Central memory CD8-positive, alpha-beta T cell (primary cell): ENCODE results near the gene SGSH.
A peak's percentile ranks its signal among the peaks of the same experiment; 100 is the strongest.
"Not testable (repeated sequence)": the region's sequence is repeated elsewhere in the genome, so short reads cannot be mapped to it uniquely, and the experiment has no call there.

Experiments used
- ATAC-seq: fragments of 150-1000 bp; cut with Tn5 transposase; replicated peaks from 2 replicates; pipeline ENCODE4 v1.10.0; 2022; ENCODE audit warnings: mild to moderate bottlenecking, moderate FRiP score, moderate number of reproducible peaks; ENCODE audit not compliant: poor library complexity, severe bottlenecking; ENCODE audit errors: extremely low read depth
- DNase-seq, 2 donors: peaks; one replicate each; pipeline ENCODE4 v3.0.0; 2021; ENCODE audit warnings: low spot score in 2 of 2
- H3K27ac Mint-ChIP-seq: one replicate; pipeline ENCODE4 v1.8.0; 2022; ENCODE audit warnings: low read depth, mild to moderate bottlenecking, moderate library complexity, mixed read lengths
- H3K27me3 Mint-ChIP-seq: one replicate; pipeline ENCODE4 v1.8.0; 2022; ENCODE audit warnings: mixed read lengths
- H3K36me3 Mint-ChIP-seq: one replicate; pipeline ENCODE4 v1.8.0; 2022; ENCODE audit warnings: mild to moderate bottlenecking, moderate library complexity, mixed read lengths; ENCODE audit not compliant: insufficient read depth
- H3K4me1 Mint-ChIP-seq: one replicate; pipeline ENCODE4 v1.8.0; 2022; ENCODE audit warnings: mixed read lengths
- H3K4me3 Mint-ChIP-seq: one replicate; pipeline ENCODE4 v1.8.0; 2022; ENCODE audit warnings: mild to moderate bottlenecking, moderate library complexity, mixed read lengths
- H3K9me3 Mint-ChIP-seq: one replicate; pipeline ENCODE4 v1.8.0; 2022; ENCODE audit warnings: mixed read lengths

Gene SGSH

DNA sequence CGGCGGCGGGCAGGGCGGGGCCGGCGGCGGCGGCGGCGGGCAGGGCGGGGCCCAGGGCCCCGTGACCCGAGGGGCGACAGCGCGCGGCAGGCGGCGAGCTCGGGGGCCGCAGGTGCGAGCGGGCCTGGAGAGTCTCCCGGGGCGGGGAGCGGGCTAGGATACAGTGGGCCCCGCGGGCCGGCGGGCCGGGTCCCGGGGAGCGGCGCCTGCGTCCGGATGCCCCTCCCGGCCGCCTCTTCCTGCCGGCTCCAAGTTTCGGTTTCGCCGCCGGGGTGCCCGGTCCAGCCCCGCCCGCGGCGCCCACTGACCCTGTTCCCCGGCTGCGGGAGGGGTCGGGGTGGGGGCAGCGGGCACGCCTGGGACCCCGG is 40.6 kb upstream of the SGSH start, which contains the start of gene RNF213:
RNF213 (plus strand) TSS at position 62 of the 368 bp plus-strand sequence. CDS start 2,830 bp downstream, outside the sequence.
- peaks cover 29% of the 10 kb centered on the region for H3K36me3 Mint-ChIP-seq
- peak within 1 kb of the TSS; percentile 94 for H3K4me3 Mint-ChIP-seq
- peak; percentile 10 for ATAC-seq
- no peaks in the 10 kb centered on the region for H3K27me3 Mint-ChIP-seq
- H3K9me3 Mint-ChIP-seq, result no peaks in the 10 kb centered on the region
- DNase-seq, result peak; percentile 26 to 33
- peak within 1 kb of the TSS; percentile 92 for H3K27ac Mint-ChIP-seq
- peaks cover 56% of the 10 kb centered on the region for H3K4me1 Mint-ChIP-seq

DNA sequence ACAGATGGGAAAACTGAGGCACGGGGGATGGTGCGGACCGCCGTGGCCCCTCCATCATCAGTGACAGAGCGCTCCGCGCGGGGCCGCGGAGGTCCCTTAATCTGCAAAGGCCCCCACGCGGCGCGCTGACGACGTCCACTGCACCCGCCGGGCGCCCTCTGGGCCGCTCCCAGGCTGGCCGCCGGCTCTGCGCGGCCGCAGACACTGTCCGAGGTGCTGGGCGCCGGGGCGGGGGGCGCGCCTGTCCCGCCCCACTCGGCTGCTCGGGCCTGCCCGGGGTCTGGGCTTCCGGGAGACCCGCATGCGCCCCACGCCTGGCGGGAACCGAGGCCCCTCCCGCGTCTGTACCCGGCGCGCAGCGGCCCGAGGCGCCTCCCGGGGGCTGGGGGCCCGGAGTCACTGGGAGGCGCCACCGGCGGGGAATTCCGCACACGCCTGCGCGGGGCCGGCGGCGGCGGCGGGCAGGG is 40.0 kb upstream of the SGSH start:
- H3K27ac Mint-ChIP-seq, result peak overlapping the region; percentile 92
- peaks cover 23% of the 10 kb centered on the region for H3K36me3 Mint-ChIP-seq
- H3K27me3 Mint-ChIP-seq, result no peaks in the 10 kb centered on the region
- peak overlapping the region; percentile 91 for H3K4me3 Mint-ChIP-seq
- peaks cover 57% of the 10 kb centered on the region for H3K4me1 Mint-ChIP-seq
- peak; percentile 54 to 57 for DNase-seq
- peak; percentile 57 for ATAC-seq
- H3K9me3 Mint-ChIP-seq, result no peaks in the 10 kb centered on the region

DNA sequence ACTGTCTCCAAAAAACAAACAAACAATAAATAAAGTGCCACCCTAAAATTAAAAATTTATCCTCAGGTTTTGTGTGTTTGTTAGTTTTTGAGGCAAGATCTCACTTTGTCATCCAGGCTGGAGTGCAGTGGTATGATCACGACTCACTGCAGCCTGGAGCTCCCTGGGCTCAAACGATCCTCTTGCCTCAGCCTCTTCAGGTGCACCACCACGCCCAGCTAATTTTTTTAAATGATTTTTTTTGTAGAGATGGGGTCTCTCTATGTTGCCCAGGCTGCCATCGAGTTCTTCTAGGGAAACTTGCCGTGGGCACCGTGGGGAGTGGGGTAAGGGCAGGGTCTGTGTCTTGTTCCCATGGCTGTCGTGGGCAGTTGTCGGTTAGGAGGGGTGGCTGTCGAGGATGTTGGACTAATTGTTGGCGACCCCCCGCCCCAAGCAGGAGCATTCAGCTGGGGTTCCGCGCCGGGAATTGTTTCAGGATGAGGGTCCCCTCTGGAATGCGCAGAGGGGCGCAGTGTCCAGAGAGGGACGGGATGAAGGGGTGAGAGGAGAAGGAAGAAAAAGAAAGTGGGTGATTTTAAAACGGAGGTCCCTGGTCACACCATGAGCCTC is 39.4 kb upstream of the SGSH start:
- peaks cover 20% of the 10 kb centered on the region for H3K36me3 Mint-ChIP-seq
- ATAC-seq (no peak), DNase-seq (no peak)
- H3K27ac Mint-ChIP-seq, result peak overlapping the region; percentile 92
- H3K9me3 Mint-ChIP-seq, result no peaks in the 10 kb centered on the region
- H3K27me3 Mint-ChIP-seq, result no peaks in the 10 kb centered on the region
- H3K4me3 Mint-ChIP-seq, result peak overlapping the region; percentile 91
- peaks cover 57% of the 10 kb centered on the region for H3K4me1 Mint-ChIP-seq

DNA sequence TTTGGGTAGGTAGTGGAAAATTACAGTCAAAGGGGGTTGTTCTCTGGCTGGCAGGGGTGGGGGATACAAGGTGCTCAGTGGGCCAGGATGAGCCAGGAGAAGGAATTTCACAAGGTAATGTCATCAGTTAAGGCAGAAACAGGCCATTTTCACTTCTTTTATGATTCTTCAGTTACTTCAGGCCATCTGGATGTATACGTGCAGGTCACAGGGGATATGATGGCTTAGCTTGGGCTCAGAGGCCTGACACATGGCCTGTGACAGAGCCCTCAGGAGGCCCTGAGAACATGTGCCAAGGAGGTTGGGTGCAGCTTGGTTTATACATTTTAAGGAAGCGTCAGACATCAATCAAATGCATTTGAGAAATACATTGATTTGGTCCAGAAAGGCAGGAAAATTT is 38.2 kb upstream of the SGSH start:
- not testable (repeated sequence) for DNase-seq, ATAC-seq, H3K36me3 Mint-ChIP-seq, H3K9me3 Mint-ChIP-seq, H3K27me3 Mint-ChIP-seq
- Mint-ChIP-seq H3K4me3 (peak overlapping the region; percentile 91), H3K27ac (peak overlapping the region; percentile 92), H3K4me1 (peaks cover 57% of the 10 kb centered on the region)

DNA sequence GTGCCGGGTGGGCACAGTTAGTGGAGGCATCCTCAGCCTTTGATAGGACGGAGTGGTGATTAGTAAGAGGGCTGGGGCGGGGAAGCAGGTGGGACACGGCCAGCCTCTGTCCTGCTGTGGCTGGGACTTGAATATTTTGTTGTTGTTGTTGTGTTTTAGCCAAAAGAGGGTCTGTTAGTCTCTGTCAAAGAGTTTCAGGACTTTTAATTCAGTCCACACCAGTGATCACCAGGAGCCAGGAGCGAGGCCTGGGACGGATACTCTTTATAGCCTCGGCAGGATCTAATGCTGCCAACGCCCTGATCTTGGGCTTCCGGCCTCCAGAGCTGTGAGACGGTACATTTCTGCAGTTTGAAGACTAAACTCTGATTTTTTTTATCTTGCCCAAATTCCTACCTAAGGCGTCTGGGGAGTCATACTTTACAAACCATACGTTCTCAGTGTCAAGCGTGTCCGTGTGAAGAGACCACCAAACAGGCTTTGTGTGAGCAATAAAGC is 37.6 kb upstream of the SGSH start:
- Mint-ChIP-seq H3K4me3 (peak overlapping the region; percentile 91), H3K9me3 (no peaks in the 10 kb centered on the region), H3K36me3 (peaks cover 9% of the 10 kb centered on the region), H3K27ac (peak overlapping the region; percentile 92), H3K27me3 (no peaks in the 10 kb centered on the region), H3K4me1 (peaks cover 61% of the 10 kb centered on the region)
- no peak for DNase-seq
- ATAC-seq, result no peak

DNA sequence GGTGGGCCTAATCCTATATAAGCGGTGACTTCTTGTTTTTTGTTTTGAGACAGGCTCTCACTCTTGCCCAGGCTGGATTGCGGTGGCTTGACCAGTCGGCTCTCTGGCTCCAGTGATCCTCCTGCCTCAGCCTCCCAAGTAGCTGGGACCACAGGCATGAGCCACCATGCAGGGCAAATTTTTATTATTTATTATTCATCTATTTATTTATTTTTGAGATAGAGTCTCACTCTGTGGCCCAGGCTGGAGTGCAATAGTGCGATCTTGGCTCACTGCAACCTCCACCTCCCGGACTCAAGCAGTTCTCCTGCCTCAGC is 35.9 kb upstream of the SGSH start:
- Mint-ChIP-seq H3K4me1 (peaks cover 51% of the 10 kb centered on the region), H3K27me3 (no peaks in the 10 kb centered on the region), H3K4me3 (no peak overlapping the region), H3K9me3 (no peaks in the 10 kb centered on the region), H3K36me3 (peaks cover 5% of the 10 kb centered on the region), H3K27ac (peak overlapping the region; percentile 87)
- DNase-seq, result no peak
- no peak for ATAC-seq

DNA sequence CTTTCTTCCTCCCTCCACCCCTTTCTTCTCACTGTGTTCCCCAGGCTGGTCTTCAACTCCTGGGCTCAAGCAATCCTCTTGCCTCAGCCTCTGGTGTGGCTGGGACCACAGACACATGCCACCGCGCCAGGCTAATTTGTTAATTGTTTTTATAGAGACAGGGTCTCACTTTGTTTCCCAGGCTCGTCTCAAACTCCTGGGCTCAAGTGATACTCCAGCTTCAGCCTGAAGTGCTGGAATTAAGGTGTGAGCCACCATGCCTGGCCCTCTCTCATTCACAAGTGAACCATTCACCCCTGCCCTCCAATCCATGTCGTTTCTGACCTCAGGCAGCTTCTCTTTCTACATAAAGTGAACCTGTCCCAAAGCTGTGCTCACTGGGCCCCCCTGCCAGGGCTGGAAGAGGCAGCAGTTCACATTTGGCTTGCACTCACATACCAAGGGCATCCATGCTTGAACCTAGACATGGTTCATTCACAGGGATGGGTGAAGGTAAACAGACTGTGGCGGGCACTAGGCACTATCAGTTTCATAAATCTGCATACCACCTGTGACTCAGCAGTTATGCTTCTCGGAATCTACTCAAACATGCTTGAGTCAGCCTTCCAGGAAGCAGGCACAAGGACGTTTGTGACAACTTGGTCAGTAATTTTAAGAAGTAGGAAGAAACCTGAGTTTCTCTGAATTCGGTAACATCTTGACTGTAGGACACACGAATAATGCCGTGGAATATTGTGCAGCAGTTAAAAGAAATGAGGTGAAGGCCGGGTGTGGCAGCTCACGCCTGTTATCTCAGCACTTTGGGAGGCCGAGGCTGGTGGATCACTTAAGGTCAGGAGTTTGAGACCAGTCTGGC is 34.5 kb upstream of the SGSH start:
- peak overlapping the region; percentile 46 for H3K4me3 Mint-ChIP-seq
- H3K4me1 Mint-ChIP-seq, result peaks cover 48% of the 10 kb centered on the region
- peak overlapping the region; percentile 87 for H3K27ac Mint-ChIP-seq
- DNase-seq, result peak in 1 of 2 donors; percentile 30
- ATAC-seq, result peak; percentile 79
- no peaks in the 10 kb centered on the region for H3K27me3 Mint-ChIP-seq
- peaks cover 1% of the 10 kb centered on the region for H3K36me3 Mint-ChIP-seq
- H3K9me3 Mint-ChIP-seq, result no peaks in the 10 kb centered on the region

DNA sequence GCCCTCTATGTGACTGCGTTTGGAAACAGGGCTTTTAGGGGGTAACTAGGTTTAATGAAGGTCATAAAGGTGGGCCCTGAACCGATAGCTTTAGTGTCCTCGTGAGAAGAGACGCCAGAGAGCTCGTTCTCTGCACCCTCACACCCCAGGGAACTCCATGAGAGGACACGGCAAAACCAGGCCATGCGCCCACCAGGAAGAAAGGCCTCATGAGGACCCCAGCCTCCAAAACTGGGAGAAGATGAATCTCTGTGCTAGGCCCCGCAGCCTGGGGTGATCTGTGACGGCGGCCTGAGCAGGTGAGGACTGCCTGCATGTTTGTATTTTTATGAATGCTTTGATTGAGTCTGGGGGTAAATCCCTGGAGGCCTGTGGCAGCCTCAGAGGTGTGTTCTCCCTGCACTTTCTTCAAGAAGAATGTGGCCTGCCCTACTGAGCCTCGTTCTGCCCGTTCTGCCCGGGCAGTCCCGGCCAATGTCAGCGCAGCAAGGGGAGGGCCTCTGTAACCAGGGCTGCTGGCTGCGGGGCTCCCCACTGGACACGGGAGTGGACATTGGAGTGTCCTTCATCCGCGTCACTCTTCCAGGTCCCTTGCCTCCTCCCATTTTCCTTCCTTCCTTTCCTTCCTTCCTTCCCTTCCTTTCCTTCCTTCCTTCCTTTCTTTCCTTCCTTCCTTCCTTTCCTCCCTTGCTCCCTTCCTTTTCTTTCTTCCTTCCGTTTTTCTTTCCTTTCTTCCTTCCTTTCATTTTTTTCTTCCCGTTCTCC is 33.7 kb upstream of the SGSH start:
- Mint-ChIP-seq H3K4me1 (peaks cover 42% of the 10 kb centered on the region), H3K36me3 (no peaks in the 10 kb centered on the region), H3K27me3 (no peaks in the 10 kb centered on the region), H3K4me3 (no peak overlapping the region), H3K9me3 (no peaks in the 10 kb centered on the region), H3K27ac (peak overlapping the region; percentile 87)
- ATAC-seq, result no peak
- DNase-seq, result no peak

DNA sequence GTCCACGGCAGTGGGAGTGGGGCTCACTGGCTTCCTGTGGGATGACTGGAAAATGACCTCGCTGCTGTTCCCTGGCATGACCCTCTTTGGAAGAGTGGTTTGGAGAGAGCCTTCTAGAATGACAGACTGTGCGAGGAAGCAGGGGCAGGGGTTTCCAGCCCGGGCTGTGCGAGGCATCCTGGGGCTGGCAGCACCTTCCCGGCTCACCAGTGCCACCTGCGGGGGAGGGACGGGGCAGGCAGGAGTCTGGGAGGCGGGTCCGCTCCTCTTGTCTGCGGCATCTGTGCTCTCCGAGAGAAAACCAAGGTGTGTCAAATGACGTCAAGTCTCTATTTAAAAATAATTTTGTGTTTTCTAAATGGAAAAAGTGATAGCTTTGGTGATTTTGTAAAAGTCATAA is 32.7 kb upstream of the SGSH start:
- DNase-seq (peak; percentile 65 to 72), ATAC-seq (peak; percentile 81)
- H3K27me3 Mint-ChIP-seq, result no peaks in the 10 kb centered on the region
- peaks cover 33% of the 10 kb centered on the region for H3K4me1 Mint-ChIP-seq
- H3K27ac Mint-ChIP-seq, result no peak overlapping the region
- H3K4me3 Mint-ChIP-seq, result peak overlapping the region; percentile 9
- peaks cover under 1% of the 10 kb centered on the region for H3K36me3 Mint-ChIP-seq
- H3K9me3 Mint-ChIP-seq, result no peaks in the 10 kb centered on the region

DNA sequence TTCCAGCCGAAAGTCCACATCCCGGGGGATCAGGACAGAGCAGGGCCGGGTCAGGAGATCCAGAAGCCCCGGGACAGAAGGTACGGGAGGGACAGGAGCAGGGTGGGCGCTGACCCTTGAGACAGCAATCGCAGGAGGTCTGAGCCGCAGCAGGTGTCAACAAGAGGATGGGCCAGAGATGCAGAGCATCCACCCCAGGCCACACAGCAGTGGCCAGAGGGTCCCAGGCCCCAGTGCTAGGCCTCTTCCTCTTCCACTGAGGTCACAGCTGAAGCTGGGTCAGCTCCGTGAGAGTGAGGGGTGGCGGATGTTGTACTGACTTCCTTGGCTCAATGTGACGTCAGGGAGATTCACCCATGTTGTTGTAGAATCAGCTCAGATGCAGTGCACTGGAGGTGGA is 31.8 kb upstream of the SGSH start:
- no peak overlapping the region for H3K27ac Mint-ChIP-seq
- no peak for ATAC-seq
- peaks cover 27% of the 10 kb centered on the region for H3K4me1 Mint-ChIP-seq
- no peak for DNase-seq
- no peaks in the 10 kb centered on the region for H3K27me3 Mint-ChIP-seq
- no peaks in the 10 kb centered on the region for H3K9me3 Mint-ChIP-seq
- no peak overlapping the region for H3K4me3 Mint-ChIP-seq
- H3K36me3 Mint-ChIP-seq, result peaks cover 2% of the 10 kb centered on the region

DNA sequence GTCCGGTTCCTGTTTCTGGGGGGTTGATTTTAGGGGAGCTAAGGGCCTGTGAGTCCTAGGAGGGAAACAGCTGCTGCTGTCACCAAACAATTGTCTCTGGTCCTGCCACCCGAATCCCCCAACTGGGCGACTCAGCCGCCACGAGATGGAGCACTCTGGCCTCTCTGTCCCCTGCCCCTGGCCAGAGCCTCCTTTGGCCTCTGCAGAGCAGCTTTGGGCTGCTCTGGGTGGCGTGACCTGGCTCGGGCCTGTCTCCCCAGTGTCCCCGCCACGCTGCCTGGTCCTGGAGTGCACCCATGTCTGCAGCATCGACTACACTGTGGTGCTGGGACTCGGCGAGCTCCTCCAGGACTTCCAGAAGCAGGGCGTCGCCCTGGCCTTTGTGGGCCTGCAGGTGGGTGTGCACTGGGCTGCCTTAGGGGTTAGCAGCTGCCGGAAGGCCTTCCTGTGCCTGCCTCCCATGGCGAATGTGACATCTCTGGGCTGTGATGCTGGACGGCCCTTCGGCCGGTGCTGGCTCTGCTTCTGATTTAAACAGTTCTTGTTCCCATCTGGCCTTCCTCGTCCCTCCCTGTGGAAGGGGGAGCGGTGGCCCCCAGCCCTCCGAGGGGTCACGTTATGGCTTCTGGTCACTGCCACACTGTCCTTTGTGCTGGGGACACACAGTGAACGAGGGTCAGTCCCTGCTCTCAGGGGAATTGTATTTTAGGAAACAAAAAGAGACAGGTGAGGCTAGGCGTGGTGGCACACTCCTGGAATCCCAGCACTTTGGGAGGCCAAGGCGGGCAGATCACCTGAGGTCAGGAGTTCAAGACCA is 29.0 kb upstream of the SGSH start:
- Mint-ChIP-seq H3K4me1 (peaks cover 13% of the 10 kb centered on the region), H3K27me3 (no peaks in the 10 kb centered on the region), H3K27ac (no peak overlapping the region), H3K36me3 (peaks cover 6% of the 10 kb centered on the region), H3K4me3 (no peak overlapping the region), H3K9me3 (no peaks in the 10 kb centered on the region)
- ATAC-seq (no peak), DNase-seq (no peak)
